Measurements from ENCODE around the gene L1CAM. TPM values are rescaled to one million over a fixed set of nuclear protein-coding genes. Genes with fewer than 3 reads are reported as not detected.

L1CAM gene
- total and polyA plus RNA-seq, 7 donors = 2.4 to 30.2 (median 15.5) TPM; not detected in 1

DNA sequence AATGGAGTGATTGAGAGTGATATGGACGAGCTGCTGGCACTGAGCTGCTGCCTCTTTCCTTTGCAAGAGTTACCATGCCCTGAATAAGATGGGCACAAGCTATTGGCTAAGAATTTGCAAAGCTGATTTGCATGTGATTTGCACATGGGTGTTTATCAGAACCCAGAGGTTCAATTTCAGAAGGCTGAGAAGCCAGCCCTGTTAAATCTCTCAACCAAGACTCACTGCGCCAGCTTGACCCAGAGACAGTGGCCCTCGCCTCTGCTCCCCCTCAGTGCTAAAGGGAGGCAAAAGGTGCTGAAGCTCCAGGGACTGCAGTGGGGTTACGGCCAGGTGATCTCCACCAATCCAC, 39.4 kb upstream of the L1CAM start:
- WGBS, 2 donors = 44 to 85% methylated on average over 4 of the region's 4 CpGs
- H3K27ac ChIP-seq = peak overlapping the region; percentile 90 to 96 (median 95)
- intact Hi-C loops (cut with DNase I) = loop anchor here (5.0 kb wide), 1 partner anchor 133 kb away; the partner anchor contains the start of genes IDH3G and SSR4
- TF ChIP-seq EP300 (IDR thresholded peaks at IDR 0.05) (no peak), POLR2A (IDR thresholded peaks at IDR 0.05) (no peak), POLR2AphosphoS5 (IDR thresholded peaks at IDR 0.05) (no peak)
- TF ChIP-seq, protein P1, sequence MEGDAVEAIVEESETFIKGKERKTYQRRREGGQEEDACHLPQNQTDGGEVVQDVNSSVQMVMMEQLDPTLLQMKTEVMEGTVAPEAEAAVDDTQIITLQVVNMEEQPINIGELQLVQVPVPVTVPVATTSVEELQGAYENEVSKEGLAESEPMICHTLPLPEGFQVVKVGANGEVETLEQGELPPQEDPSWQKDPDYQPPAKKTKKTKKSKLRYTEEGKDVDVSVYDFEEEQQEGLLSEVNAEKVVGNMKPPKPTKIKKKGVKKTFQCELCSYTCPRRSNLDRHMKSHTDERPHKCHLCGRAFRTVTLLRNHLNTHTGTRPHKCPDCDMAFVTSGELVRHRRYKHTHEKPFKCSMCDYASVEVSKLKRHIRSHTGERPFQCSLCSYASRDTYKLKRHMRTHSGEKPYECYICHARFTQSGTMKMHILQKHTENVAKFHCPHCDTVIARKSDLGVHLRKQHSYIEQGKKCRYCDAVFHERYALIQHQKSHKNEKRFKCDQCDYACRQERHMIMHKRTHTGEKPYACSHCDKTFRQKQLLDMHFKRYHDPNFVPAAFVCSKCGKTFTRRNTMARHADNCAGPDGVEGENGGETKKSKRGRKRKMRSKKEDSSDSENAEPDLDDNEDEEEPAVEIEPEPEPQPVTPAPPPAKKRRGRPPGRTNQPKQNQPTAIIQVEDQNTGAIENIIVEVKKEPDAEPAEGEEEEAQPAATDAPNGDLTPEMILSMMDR (IDR thresholded peaks at IDR 0.05) = no peak
- H3K4me1 ChIP-seq = peaks cover 0 to 51% (median 38%) of the 10 kb centered on the region in 4 donors
- H3K27me3 ChIP-seq = no peaks in the 10 kb centered on the region
- DNase-seq = no peak
- peaks cover 0 to 6% (median under 1%) of the 10 kb centered on the region in 4 donors for H3K36me3 ChIP-seq
- H3K4me3 ChIP-seq = peak overlapping the region in 3 of 4 donors; percentile 10 to 63 (median 22)
- no peaks in the 10 kb centered on the region for H3K9me3 ChIP-seq

DNA sequence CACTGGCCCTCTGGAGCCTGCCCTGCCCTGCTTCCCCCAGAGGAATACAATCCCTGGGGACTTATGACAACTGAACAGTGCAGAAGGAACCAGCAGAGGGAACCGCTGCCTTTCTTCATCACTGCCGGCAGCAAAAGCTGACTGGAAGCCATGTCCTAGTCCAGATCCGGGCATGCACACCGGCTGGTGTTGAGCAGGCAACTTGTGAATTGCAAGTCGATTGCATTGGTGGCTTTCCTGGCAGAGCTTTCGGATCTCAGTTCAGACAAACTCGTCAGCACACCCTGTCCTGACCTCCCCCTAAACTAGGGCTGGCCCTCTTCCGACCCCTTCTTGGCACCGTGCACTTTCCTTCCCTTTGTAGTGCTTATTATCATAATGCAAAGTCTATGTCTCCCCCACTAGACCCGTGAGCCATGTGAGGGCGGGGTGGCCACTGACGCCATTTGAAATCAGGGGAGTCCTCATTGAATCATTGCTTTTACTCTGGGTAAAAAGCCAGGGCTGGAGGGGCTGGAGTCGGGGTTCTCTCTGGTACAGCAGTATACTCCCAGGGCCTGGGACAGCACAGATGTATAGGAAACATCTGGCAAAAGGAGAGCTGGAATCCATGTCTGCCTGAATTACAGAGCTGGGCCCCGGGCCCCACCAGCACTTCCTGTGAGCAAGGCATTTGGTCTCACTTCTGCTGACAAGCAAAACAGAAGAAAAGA, 38.3 kb upstream of the L1CAM start:
- Histone ChIP-seq H3K4me1 (peaks cover 0 to 51% (median 37%) of the 10 kb centered on the region in 4 donors), H3K27ac (peak overlapping the region in 3 of 4 donors; percentile 14 to 44 (median 22)), H3K4me3 (no peak overlapping the region), H3K9me3 (no peaks in the 10 kb centered on the region), H3K36me3 (no peaks in the 10 kb centered on the region), H3K27me3 (no peaks in the 10 kb centered on the region)
- no peak for DNase-seq
- 19 to 38% methylated on average over 14 of the region's 14 CpGs for WGBS, 2 donors
- intact Hi-C loops (cut with DNase I) = no loop called here
- TF ChIP-seq, protein P1 (IDR thresholded peaks at IDR 0.05) = no peak
- TF ChIP-seq POLR2AphosphoS5 (IDR thresholded peaks at IDR 0.05) = no peak
- no peak for TF ChIP-seq EP300 (IDR thresholded peaks at IDR 0.05)
- TF ChIP-seq POLR2A (IDR thresholded peaks at IDR 0.05) = no peak

DNA sequence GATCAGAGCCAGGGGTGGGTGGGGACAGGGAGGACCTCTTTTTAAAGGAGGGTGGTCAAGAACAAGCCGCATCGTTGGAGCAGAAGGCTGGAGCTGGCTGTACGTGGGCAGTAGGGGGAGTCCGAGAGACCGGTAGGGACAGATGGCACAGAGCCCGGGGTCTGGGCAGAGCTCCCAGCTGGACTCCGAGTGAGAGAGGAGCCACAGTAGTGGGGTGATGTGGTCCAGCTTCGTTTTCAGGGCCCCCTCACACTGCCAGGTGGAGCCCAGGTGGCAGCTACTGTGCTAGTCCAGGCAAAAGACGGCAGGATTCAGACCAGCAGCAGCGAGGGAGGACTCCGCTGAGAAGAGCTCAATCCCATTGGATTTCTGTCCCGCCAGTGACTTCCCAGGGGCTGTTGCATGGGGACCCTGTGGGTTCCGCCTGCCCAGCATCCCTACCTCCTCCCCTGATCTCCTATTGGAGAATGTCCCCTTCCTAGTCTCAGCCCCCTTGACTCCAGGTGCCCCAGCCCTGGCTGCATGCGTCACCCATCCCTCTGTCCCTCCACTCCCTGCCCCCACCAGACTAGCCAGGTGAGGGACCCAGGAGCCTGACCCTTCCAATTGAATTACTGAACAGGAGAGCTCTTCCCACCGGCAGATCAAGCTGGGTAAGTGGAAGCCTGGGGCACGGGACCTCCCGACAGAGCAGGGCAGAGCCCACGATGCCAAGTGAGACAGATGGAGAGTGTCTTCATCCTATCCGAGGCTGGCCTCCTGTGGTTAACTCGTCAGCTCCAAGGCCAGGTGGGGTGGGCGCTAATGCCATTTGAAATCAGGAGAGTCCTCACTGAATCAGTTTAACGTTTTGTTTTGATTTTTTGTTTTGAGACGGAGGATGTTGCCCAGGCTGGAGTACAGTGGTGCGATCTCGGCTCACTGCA, 37.2 kb upstream of the L1CAM start:
- intact Hi-C loops (cut with DNase I) = loop anchor here (2.0 kb wide), 1 partner anchor 94 kb away; no protein-coding TSS in a partner anchor
- peaks cover 0 to 42% (median 30%) of the 10 kb centered on the region in 4 donors for H3K4me1 ChIP-seq
- TF ChIP-seq POLR2AphosphoS5 (IDR thresholded peaks at IDR 0.05) (peak in 2 of 4 donors; percentile 15 to 17), POLR2A (IDR thresholded peaks at IDR 0.05) (no peak), EP300 (IDR thresholded peaks at IDR 0.05) (no peak)
- TF ChIP-seq, protein P1 (IDR thresholded peaks at IDR 0.05) = peak; percentile 11 to 49 (median 22)

DNA sequence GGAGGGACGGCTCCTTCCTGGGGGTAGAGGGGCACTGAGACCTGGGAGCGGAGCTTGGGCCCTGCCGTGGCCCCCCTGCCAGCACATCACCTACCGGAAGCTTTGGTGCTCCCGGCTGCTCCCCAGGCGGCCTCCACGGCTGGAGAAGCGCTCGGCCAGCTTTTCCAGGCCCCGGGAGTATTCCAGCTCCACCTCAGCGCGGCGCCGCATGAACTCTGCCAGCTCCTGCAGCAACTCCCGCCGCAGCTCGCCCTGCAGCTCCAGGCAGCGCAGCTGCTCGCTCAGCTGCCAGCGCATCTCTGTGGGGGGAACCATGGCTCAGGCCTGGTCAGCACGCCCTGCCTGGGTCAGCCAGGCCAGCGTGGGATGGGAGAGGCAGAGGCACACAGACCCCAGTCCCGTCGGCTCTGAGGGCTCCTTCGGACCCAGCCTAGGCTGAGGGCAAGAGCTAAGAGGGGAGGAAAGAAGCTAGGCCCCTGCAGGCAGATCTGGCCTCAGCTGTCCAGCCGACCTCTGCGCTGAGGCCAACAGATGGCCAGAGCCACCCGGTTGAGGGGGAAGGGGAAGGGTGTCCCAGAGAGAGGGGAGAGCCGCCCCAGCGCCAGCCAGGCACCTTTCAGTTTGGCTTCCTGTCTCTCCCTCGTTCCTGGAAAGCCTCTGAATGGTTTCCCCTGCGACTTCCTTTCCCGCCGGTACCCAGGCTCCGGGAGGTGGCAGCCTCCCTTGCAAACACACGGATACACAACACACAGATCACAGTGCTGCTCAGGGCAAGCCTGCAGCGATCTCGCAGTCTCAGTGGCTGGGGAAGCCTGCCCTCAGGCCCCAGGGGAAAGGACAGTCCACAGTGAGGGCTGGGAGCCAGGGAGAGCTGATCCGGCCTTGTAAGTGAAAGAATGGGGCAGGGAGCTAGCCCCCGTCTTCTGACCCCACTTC, 35.8 kb upstream of the L1CAM start:
- WGBS, 2 donors = 60 to 80% methylated on average over 40 of the region's 40 CpGs
- Histone ChIP-seq H3K9me3 (no peaks in the 10 kb centered on the region), H3K36me3 (no peaks in the 10 kb centered on the region), H3K27me3 (no peaks in the 10 kb centered on the region), H3K4me3 (peak overlapping the region in 1 of 4 donors; percentile 16), H3K4me1 (peaks cover 0 to 32% (median 25%) of the 10 kb centered on the region in 4 donors), H3K27ac (peak overlapping the region in 3 of 4 donors; percentile 59 to 65 (median 63))
- intact Hi-C loops (cut with DNase I) = loop anchor here (2.0 kb wide), 1 partner anchor 93 kb away; no protein-coding TSS in a partner anchor
- TF ChIP-seq POLR2A (IDR thresholded peaks at IDR 0.05) (no peak), EP300 (IDR thresholded peaks at IDR 0.05) (no peak), POLR2AphosphoS5 (IDR thresholded peaks at IDR 0.05) (no peak)
- TF ChIP-seq, protein P1 (IDR thresholded peaks at IDR 0.05) = no peak
- no peak for DNase-seq

More for the DNA sequence above, 37.2 kb upstream of the L1CAM start:
- H3K36me3 ChIP-seq = no peaks in the 10 kb centered on the region
- H3K4me3 ChIP-seq = no peak overlapping the region
- no peaks in the 10 kb centered on the region for H3K27me3 ChIP-seq
- DNase-seq = peak; percentile 94
- 54 to 60% methylated on average over 25 of the region's 25 CpGs for WGBS, 2 donors
- H3K27ac ChIP-seq = peak overlapping the region in 1 of 4 donors; percentile 11
- H3K9me3 ChIP-seq = no peaks in the 10 kb centered on the region
